GM19467 (cell line): ENCODE measurements around the gene HOPX.
"Not testable (repeated sequence)": the region's sequence is repeated elsewhere in the genome, so short reads cannot be mapped to it uniquely, and the experiment has no call there.

Experiments
- ATAC-seq: cut with Tn5 transposase; IDR thresholded peaks from one replicate; pipeline ENCODE4 v1.9.1; 2021; ENCODE audit warnings: mild to moderate bottlenecking, moderate library complexity; ENCODE audit not compliant: unreplicated experiment

HOPX gene

DNA sequence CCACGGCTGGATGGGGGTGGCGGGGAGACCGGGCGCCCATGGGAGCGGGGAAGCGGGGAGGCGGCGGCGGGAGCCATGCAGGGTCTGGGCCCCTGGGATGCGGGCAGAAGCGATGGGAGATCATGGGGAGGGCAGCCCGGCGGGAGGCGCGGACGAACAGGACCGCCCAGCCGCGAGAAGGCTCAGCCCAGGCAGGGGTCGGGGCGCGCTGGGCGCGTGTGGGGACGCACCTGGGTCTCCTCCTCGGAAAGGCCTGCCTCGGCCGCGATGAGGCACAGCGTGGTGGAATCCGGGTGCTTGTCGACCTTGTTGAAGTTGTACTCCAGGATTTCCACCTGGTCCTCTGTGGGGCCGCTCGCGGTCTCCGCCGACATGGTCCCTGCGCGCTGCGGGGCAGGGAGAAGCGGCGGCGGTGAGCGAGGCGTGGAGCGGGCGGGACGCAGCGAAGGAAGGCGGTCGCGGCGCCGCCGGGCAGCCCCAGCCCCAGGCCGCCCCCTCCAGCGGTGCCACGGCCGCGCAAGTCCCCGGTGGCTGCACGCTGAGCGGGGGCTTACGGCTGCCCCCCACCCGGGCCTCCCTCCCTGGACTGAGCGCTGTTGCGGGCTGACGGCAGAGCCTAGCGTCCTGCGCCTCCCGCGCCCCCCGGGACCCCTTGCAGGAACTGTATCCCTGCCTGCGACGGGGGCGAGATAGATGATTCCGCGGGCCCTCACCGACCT, 25.3 kb downstream of the HOPX start:
- ATAC-seq: no peak

DNA sequence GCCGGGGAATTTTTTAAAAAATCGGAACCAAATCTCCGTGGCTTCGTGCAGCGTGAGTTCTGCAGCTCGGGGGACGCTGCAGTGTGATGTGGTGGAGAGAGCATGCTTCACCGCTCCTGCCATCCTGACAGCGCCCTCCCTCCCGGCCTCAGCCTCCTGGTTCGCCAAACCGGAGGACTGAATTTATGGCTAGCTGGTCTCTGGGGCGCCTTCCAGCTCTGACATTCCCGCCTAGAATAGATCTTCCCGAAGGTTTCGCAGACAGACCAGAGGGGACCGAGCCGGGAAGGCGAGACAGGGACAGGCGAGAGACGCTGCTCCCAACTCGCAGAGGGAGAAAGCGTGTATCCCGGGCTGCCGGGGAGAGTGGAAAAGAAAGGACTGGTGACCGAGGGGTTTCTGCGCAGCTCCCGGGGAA, 25.9 kb downstream of the HOPX start:
- no peak for ATAC-seq

DNA sequence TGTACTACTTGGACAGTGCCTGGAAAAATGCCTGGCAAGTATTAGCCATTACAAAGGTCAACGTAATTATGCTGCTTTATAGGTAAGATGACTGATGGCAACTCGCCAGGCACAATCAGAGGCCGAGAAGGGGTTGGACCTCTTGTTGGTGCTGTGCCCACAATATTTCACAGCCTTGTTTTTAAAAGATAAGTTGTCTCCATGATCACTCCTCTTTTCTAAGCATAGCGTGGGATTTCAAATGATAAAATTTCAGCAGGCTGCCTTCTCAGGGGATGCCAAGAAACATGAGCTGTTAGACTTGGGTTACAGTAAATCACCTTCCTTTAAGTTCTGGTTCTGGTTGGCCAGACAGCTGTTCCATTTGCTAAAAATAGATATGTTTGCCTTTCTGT, 26.9 kb downstream of the HOPX start:
- ATAC-seq: no peak

DNA sequence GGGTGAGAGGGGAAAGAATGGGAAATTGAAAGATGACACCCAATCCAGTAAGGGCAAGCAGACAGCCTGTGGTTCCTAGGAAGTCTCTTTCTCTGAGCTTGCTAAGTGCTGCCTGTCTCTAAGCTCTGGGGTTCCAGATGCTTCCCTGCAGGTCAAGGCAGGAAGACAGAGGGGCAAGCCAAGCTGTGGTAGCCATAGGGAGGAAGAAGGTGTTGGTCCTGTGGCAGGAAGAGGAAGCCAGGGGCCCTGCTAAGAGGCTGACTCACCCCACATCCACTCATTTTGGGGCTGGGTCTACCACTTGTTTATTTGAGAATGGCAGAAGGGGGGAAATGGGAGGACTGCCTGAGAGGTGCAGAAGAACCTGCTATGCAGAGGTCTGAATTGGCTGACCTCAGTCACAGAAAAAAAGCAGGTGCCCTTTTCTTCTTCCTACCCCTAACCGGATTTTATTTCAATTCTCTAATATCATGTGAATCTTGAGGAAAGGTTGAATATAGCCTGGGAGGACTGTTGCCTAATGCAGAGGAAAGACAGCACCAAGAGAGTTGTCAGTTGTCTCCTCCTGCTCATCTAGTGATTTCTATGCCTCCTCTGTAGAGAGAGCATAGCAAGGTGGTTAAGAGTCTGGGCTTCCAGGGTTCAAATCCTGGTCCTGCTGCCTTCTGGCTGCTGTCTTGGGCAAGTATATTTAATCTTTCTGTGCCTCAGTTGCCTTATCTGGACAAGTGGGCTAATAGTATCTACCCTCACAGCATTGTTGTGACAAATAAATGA, 27.4 kb downstream of the HOPX start:
- ATAC-seq: no peak

DNA sequence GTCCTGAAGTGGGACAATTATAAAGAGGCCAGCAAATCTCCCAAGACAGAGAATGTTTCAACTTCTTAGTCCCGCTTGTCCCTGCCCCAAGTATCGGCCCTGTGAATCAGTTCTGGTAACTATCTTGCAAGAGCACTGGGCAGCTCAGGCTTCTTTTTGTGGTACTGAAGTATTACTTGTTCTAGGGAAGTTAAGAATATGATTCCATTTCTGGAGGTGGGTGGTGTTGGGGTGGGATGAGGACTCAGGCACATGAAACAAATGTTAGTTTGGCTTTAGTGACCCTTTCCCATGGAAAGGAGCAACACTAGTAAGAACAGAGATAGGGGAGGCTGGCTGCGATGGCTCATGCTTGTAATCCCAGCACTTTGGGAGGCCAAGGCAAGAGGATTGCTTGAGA, 28.9 kb downstream of the HOPX start:
- no peak for ATAC-seq

DNA sequence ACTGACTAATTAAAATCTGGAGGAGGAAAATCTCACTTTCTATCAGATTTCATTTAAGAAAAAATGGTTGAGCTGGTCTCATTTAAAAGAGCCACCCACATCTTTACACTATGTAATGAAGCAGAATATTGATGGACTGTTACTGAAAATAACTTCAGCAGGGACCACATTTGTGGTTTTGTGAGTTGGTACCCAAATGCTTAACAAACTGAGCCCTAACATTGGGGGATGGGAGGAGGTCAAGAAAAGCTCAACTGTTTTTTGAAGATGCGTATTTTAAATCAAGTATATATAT, 30.1 kb downstream of the HOPX start:
- no peak for ATAC-seq

DNA sequence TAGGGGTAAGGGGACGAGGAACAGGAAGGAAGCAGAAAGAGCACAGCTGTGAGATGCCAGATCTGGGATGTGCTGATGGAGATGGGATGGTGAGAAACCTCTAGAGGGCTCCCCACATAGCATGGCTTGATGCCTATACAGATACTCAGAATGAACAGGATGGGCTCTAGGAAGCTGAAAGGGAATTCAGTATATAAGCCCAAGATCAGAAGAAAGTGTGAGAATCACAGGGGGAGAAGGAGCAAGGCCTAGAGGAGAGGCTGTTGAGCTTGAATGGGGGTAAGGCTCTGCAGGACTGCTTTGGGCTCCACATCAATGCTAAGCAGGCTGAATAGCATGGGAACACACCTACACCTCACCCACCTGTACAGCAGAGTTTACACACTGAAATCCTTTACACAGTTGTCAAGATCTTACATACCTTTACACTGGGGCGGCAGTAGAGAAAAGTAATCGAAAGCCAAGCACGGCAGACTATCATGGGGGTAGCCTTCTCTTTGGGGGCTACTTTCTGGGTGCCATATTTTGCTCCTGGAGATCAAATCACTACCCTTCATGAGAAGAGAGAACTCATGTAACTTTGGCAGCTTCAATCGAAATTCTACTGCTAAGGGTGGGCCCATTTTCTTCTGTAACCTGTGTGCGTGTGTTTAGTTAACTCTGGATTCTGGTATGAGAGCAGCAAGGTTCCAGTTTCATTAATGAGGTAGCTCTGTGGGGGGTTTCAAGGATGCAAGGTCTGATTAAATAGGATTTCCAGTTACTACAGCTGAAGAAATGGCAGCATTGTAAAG, 30.6 kb downstream of the HOPX start:
- ATAC-seq: no peak

DNA sequence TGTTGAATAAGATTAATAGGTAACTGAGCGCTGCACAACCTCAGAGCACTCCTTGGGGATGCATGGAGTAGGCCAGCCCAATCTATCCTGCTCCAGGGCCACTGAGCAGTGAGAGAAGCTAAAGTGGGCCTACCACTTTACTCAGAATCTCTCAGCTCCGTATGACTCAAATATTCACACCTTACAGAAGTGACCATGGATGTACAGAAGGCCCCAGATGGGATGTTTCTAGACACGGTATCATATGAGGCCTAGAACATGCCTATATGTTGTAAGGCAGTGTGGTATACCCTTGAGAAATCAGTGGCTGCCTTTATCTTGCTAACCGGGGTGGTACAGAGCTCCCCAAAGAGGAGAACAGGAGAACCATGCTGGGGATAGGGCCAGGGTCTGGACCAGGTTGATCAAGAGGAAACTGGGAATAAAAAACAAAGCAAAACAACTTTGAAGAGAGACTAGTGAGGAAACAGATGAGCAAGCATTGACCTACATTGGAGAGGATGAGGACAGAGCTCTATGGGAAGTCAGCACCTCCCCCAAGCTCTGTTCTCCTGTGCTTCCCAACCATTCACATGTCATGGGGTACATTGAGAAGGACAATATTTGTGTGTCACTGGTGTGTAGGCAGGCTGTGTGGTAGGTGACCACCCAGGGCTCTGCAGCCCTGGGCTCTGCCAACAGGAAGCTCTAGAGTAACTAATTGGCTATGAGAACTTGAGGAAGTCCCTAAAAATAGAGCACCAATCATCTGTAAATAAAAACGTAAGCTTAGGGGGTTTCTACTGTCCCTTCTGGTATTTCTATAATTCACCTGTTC, 31.4 kb downstream of the HOPX start:
- no peak for ATAC-seq

DNA sequence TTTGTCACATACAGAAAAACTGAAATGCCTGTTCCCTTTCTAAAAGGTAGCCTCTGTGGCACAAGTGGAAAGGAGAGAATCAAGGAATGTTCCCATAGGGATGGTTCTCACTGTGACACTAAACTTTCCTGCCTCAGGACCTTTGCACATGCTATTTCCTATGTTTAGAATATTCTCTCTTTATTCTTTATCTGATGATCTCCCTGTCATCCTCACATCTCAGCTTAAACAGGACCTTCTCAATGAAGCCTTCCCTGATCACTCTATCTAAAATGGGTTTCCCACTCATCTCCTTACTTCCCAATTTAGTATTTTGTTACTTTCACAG, 32.3 kb downstream of the HOPX start:
- ATAC-seq: no peak

DNA sequence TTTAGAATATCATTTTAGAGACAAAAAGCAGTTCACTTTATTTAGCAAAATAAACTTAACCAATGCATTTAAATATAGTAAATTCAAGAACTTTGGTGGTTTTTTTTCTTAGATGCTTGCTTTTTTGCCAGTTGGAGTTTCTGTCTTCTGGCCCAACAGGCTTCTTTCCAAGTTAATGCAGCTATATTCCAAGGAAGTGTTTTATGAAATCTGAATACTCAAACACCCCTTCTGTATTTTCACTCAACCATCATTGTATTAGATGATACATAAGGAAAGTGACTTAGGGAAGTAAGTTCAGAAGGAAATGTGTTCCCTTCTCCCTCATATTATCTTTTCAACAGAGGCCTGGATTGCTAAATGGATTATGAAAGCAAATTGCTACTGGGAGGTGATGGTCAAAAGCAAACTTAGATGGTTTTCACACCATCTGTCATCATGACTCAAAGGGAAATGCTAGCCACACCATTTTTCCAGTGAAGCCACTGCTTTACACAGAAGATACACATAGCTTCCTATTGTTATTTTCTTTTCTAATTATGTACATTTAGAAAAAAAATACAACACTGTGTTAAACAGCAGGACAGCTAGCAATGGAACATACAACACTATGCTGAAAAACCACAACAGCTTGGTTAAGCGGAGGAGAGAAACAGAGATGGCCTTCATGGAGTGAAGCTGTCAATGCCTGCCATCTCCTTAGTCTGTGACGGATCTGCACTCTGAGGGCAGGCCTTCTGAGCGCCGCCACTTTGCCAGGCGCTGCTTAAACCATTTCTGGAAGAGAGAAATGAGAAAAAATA, 32.9 kb downstream of the HOPX start:
- ATAC-seq: no peak

DNA sequence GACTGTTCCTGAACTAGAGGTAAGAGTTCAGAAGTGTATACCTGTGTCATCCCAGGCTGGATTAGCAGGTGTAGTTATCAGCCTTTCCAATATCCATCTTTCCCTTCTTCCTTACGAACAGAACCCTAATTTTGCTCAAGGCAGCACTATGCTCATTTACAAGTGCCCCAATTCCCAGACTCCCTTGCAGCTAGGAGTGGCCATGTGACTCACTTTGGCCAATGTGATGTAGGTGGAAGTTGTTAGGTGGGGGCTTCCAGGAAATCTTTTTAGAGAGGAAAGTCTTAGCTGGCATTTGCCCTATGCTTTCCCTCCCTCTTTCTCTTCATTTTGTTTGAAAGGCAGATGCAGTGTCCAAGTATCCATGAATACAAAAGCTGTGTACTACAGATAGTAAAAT, 34.8 kb downstream of the HOPX start:
- no peak for ATAC-seq

DNA sequence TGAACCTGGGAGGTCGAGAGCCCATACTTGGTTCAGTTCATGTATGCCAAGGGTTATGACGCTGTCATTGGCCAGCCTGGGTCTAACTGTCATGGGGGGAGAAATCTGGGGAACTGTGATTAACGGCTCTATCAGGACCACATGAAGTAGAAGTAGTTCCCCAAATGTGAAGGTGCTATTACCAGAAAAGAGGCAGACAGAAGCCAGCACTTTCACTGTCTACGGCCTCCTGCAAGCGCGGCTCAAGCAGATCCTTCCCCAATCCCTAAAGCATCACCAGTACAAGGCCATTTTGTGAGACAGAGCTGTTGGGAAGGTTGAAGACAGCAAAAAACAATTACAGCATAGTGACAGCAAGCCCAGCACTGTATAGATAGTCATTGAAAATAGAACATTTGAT, 37.5 kb downstream of the HOPX start:
- no peak for ATAC-seq

DNA sequence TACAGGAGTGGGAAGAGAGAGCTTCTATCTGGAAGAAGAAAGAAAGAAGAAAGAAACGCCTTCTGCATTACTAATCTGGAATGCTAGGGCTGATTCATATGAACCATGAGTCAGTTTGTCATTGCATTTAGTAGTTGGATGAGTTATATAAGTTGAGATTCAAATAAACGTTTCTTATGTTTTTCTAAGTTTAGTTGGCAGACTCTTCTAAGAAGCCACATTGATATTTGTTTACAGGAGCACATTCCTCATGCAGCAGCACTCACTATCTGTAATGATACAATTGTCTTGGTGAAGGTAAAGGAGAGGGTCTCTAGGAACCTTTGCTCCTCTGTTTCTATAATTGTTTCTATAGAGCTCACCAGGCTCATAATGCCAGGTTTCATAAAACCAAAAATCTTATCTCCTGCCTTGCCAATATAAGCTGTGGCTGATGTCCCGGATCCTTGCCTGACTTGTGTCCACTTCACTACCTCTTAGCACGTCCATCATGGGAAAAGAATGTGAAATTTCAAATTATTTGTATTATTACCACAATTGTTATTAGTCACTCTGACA, 39.5 kb downstream of the HOPX start:
- no peak for ATAC-seq

DNA sequence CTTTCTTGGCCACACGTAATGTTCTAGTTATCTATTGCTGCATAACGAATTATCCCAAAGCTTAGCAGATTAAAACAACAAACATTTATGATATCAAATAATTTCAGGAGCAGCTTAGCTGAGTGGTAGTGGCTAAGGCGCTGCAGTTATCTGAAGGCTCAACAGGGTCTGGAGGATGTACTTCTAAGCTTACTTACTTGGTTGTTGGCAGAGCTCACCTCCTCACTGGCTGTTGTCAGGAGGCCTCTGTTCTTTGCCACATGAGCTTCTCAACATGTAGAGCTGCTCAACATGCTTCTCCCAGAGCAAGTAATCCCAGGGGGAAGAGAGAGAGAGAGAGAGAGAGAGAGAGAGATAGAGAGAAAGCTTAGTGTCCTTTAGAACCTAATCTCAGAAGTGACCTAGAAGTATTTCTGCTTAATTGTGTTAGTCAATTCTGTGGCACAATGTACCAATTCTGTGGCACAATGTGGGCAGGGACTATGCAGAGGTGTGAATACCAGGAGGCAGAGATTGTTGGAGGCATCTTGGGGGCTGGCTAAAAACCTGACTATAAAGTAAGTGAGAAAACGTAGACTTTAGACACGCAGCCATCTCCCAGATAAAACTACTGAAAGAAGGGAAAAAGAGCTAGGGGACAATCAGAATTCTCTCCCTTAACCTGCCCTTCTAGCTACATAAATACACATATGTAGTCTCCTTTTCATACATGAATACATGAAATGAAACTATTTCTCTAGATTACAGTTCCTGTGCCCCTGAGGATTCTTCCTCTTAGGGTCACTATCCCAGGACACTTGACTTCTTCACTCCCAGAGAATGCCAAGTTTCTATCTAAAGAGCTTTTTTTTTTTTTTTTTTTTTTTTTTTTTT, 40.2 kb downstream of the HOPX start:
- no peak for ATAC-seq

DNA sequence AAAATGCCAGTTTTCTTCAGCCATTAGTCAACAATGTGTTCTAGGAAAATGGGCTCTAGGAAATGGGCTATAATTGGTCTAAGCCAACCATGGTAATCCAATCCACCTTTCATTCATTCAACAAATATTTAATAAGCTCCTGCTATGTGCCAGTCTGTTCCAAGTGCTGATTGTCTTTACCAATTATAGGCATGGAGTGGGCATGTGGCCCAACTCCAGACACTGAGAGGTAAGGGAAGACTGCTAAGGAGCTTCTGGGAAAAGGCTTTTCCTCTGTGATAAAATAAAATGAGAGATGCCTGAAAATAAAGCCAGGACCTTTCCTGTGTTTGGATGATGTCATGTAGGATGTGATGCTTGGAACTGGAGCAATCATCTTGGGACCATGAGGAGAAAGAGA, 43.3 kb downstream of the HOPX start:
- no peak for ATAC-seq

DNA sequence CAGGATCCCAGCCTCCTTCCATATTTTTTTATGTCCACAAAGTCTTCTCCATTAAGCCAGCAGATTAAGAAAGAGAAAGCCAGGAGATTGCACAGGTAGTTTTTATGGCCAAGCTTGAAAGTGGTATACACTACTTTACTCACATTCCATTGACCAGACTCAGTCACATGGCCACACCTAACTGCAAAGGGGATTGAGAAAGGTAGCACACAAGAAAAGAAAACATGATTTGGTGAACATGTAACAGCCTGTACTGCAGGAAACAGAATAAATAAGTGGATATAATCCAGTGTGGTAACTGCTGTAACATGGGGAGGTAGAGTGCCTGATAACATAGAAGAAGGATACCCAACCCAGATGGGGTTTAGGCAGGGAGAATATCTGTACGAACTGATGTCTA, 43.9 kb downstream of the HOPX start:
- ATAC-seq: no peak

DNA sequence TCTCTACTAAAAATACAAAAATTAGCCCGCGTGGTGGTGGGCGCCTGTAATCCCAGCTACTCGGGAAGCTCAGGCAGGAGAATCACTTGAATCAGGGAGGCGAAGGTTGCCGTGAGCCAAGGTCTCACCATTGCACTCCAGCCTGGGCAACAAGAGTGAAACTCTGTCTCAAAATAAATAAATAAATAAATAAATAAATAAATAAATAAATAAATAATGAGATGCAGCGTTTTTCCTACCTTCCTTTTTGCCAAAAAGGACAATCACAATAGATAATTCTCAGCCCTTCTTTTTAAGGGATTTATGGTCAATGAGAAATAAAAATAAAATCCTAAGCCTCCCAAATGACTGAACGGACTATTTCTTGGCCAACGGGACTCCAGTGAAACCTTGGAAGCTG, 46.1 kb downstream of the HOPX start:
- not testable (repeated sequence) for ATAC-seq

DNA sequence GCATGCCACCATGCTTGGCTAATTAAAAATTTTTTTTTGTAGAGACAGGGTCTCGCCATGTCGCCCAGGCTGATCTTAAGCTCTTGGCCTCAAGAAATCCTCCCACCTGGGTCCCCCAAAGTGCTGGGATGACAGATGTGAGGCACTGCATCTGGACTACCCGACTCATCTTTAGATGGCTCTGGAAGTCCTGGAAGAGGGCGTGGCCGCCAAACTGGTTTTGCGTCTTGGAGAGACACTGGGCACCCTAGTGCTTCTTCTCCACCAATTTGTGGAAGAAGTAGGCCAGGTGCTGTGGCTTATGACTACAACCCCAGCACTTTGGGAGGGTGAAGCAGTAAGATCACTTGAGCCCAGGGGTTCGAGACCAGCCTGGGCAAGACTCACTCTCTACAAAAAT, 47.6 kb downstream of the HOPX start:
- no peak for ATAC-seq
